ENCODE results near the gene PPP2R3B. TPM values are rescaled to one million over a fixed set of nuclear protein-coding genes. Genes with fewer than 3 reads are reported as not detected.

PPP2R3B gene
- total RNA-seq, 1 donor from 2014 or later = 30.3 TPM

- Mint-ChIP-seq H3K4me1 (no peaks in the 10 kb centered on the region), H3K36me3 (peaks cover 26% of the 10 kb centered on the region), H3K9me3 (peaks cover 21% of the 10 kb centered on the region), H3K27me3 (ENCODE audit: insufficient read depth, low read depth) (peaks cover 2% of the 10 kb centered on the region), H3K4me3 (no peak overlapping the region), H3K27ac (no peak overlapping the region)
- Histone ChIP-seq H3K4me3 (no peak overlapping the region), H2AFZ (replicated peaks) (no peak overlapping the region), H3K36me3 (no peaks in the 10 kb centered on the region), H3F3A (ENCODE audit: low read depth) (no peaks in the 10 kb centered on the region), H3K4me1 (peaks cover 7% of the 10 kb centered on the region), H3K79me2 (ENCODE audit: low read depth) (no peaks in the 10 kb centered on the region), H4K20me1 (ENCODE audit: low read depth) (no peaks in the 10 kb centered on the region), H3K4me2 (no peak overlapping the region), H3K9ac (no peak overlapping the region), H3K27ac (no peak overlapping the region), H3K9me3 (ENCODE audit: low read depth) (no peaks in the 10 kb centered on the region), H3K27me3 (peaks cover 16% of the 10 kb centered on the region)
- TF ChIP-seq EZH2 (IDR thresholded peaks at IDR 0.05) = no peak
- no peak for TF ChIP-seq EZH2phosphoT487 (IDR thresholded peaks at IDR 0.05)
- no peak for TF ChIP-seq CTCF (IDR thresholded peaks at IDR 0.05)
- no peak for DNase-seq (ENCODE audit: low spot score)
Observed at GRCh38 chrX:333611-334311, 52.9 kb downstream of the PPP2R3B start.

GRCh38 chrX:332916-333610 is 53.6 kb downstream of the PPP2R3B start:
- no peak for DNase-seq (ENCODE audit: low spot score)
- TF ChIP-seq EZH2 (IDR thresholded peaks at IDR 0.05) (no peak), EZH2phosphoT487 (IDR thresholded peaks at IDR 0.05) (no peak), CTCF (IDR thresholded peaks at IDR 0.05) (no peak)
- H3F3A ChIP-seq (ENCODE audit: low read depth) = no peaks in the 10 kb centered on the region
- H2AFZ ChIP-seq (replicated peaks) = no peak overlapping the region
- Mint-ChIP-seq H3K36me3 (peaks cover 23% of the 10 kb centered on the region), H3K27ac (no peak overlapping the region), H3K9me3 (peaks cover 18% of the 10 kb centered on the region), H3K4me3 (no peak overlapping the region), H3K4me1 (no peaks in the 10 kb centered on the region), H3K27me3 (ENCODE audit: insufficient read depth, low read depth) (peaks cover 2% of the 10 kb centered on the region)
- H3K27me3 ChIP-seq = peaks cover 16% of the 10 kb centered on the region
- H3K4me1 ChIP-seq = peaks cover 7% of the 10 kb centered on the region
- H3K79me2 ChIP-seq (ENCODE audit: low read depth) = no peaks in the 10 kb centered on the region
- H3K27ac ChIP-seq = no peak overlapping the region
- no peaks in the 10 kb centered on the region for H3K36me3 ChIP-seq
- no peak overlapping the region for H3K4me2 ChIP-seq
- H4K20me1 ChIP-seq (ENCODE audit: low read depth) = no peaks in the 10 kb centered on the region
- H3K9ac ChIP-seq = no peak overlapping the region
- H3K4me3 ChIP-seq = no peak overlapping the region
- no peaks in the 10 kb centered on the region for H3K9me3 ChIP-seq (ENCODE audit: low read depth)

GRCh38 chrX:332496-332860 is 54.2 kb downstream of the PPP2R3B start:
- DNase-seq (ENCODE audit: low spot score) = no peak
- Mint-ChIP-seq H3K27ac (no peak overlapping the region), H3K4me3 (no peak overlapping the region), H3K36me3 (peaks cover 17% of the 10 kb centered on the region), H3K27me3 (ENCODE audit: insufficient read depth, low read depth) (peaks cover 2% of the 10 kb centered on the region), H3K9me3 (peaks cover 12% of the 10 kb centered on the region), H3K4me1 (no peaks in the 10 kb centered on the region)
- Histone ChIP-seq H3F3A (ENCODE audit: low read depth) (no peaks in the 10 kb centered on the region), H3K27me3 (peaks cover 16% of the 10 kb centered on the region), H3K9ac (no peak overlapping the region), H3K4me3 (no peak overlapping the region), H3K36me3 (no peaks in the 10 kb centered on the region), H4K20me1 (ENCODE audit: low read depth) (no peaks in the 10 kb centered on the region), H3K4me1 (peaks cover 7% of the 10 kb centered on the region), H3K79me2 (ENCODE audit: low read depth) (no peaks in the 10 kb centered on the region), H3K9me3 (ENCODE audit: low read depth) (no peaks in the 10 kb centered on the region), H3K27ac (no peak overlapping the region), H3K4me2 (no peak overlapping the region), H2AFZ (replicated peaks) (no peak overlapping the region)
- TF ChIP-seq CTCF (IDR thresholded peaks at IDR 0.05) (no peak), EZH2phosphoT487 (IDR thresholded peaks at IDR 0.05) (no peak), EZH2 (IDR thresholded peaks at IDR 0.05) (no peak)
